OCI-LY1 (cell line): ENCODE measurements around the gene CROCC.

ENCODE experiments used
- H2AFZ ChIP-seq: fragments of 200-600 bp; sonication (generic), shearing (Covaris generic); 2 replicates; pipeline ENCODE4 v1.6.0; 2014; ENCODE audit warnings: antibody characterized with exemption, mild to moderate bottlenecking, low read length
- H3F3A ChIP-seq: fragments of 200-600 bp; sonication (generic), shearing (Covaris generic); 2 replicates; pipeline ENCODE4 v1.6.0; 2014; ENCODE audit warnings: mild to moderate bottlenecking, antibody characterized with exemption, low read length, moderate library complexity; ENCODE audit not compliant: insufficient read depth
- H3K27ac ChIP-seq: fragments of 200-600 bp; sonication (generic); 2 replicates; pipeline ENCODE4 v1.5.1; 2014; ENCODE audit warnings: low read length, mixed run types, mild to moderate bottlenecking, low read depth; ENCODE audit not compliant: poor library complexity, severe bottlenecking
- H3K27me3 ChIP-seq: fragments of 200-600 bp; sonication (generic); 2 replicates; pipeline ENCODE4 v1.6.0; 2014; ENCODE audit warnings: antibody characterized with exemption, mild to moderate bottlenecking, low read length, moderate library complexity; ENCODE audit not compliant: insufficient read depth
- H3K36me3 ChIP-seq: fragments of 200-600 bp; sonication (generic); 2 replicates; pipeline ENCODE4 v1.6.1; 2014; ENCODE audit warnings: mild to moderate bottlenecking, antibody characterized with exemption, low read length, moderate library complexity, mixed read lengths; ENCODE audit not compliant: insufficient read depth
- H3K4me1 ChIP-seq: fragments of 200-600 bp; sonication (generic); 2 replicates; pipeline ENCODE4 v1.5.1; 2014; ENCODE audit warnings: mild to moderate bottlenecking, low read length, moderate library complexity; ENCODE audit not compliant: insufficient read depth, severe bottlenecking
- H3K4me2 ChIP-seq: fragments of 200-600 bp; sonication (generic), shearing (Covaris generic); 2 replicates; pipeline ENCODE4 v1.6.1; 2014; ENCODE audit warnings: low read length
- H3K4me3 ChIP-seq: fragments of 200-600 bp; sonication (generic); 2 replicates; pipeline ENCODE4 v1.5.1; 2014; ENCODE audit warnings: low read length, low read depth, mild to moderate bottlenecking, mixed read lengths; ENCODE audit not compliant: poor library complexity, severe bottlenecking
- H3K79me2 ChIP-seq: fragments of 200-600 bp; shearing (Covaris generic); 2 replicates; pipeline ENCODE4 v1.6.1; 2016; ENCODE audit warnings: mixed run types, low read length, mixed read lengths; ENCODE audit not compliant: insufficient read depth
- H3K9ac ChIP-seq: fragments of 200-600 bp; sonication (generic), shearing (Covaris generic); 2 replicates; pipeline ENCODE4 v1.6.1; 2014; ENCODE audit warnings: mild to moderate bottlenecking, low read length, mixed read lengths
- H3K9me2 ChIP-seq: fragments of 200-600 bp; sonication (generic), shearing (Covaris generic); 2 replicates; pipeline ENCODE4 v1.6.1; 2014; ENCODE audit warnings: low read depth, mild to moderate bottlenecking, low read length, mixed read lengths
- H3K9me3 ChIP-seq: fragments of 200-600 bp; shearing (Covaris generic); 2 replicates; pipeline ENCODE4 v1.6.1; 2014; ENCODE audit warnings: low read length, mixed read lengths
- H4K20me1 ChIP-seq: fragments of 200-600 bp; sonication (generic), shearing (Covaris generic); 2 replicates; pipeline ENCODE4 v1.6.0; 2016; ENCODE audit warnings: mild to moderate bottlenecking, low read length; ENCODE audit not compliant: insufficient read depth
- CTCF ChIP-seq: fragments of 200-600 bp; sonication (generic), shearing (Covaris generic); IDR thresholded peaks from 2 replicates; pipeline ENCODE4 v1.5.1; 2017; ENCODE audit warnings: mild to moderate bottlenecking, antibody characterized with exemption, low read length, moderate library complexity, mixed read lengths
- EZH2 ChIP-seq: fragments of 200-600 bp; sonication (generic), shearing (Covaris generic); IDR thresholded peaks from 2 replicates; pipeline ENCODE4 v1.8.0; 2017; ENCODE audit warnings: borderline replicate concordance, mixed run types, mild to moderate bottlenecking, antibody characterized with exemption, low read length, moderate library complexity, mixed read lengths

The CROCC gene

GRCh38 chr1:16976966-16977365, 55.2 kb downstream of the CROCC start:
- H3K79me2 ChIP-seq = no peaks in the 10 kb centered on the region
- H3K4me3 ChIP-seq = no peak overlapping the region
- H4K20me1 ChIP-seq = no peaks in the 10 kb centered on the region
- H3K27ac ChIP-seq = no peak overlapping the region
- H3K36me3 ChIP-seq = no peaks in the 10 kb centered on the region
- peaks cover 4% of the 10 kb centered on the region; the same call in 1 of the 2 replicates for H3K27me3 ChIP-seq
- no peak overlapping the region for H3K4me2 ChIP-seq
- H2AFZ ChIP-seq = no peak overlapping the region
- no peaks in the 10 kb centered on the region for H3K4me1 ChIP-seq
- H3F3A ChIP-seq = no peaks in the 10 kb centered on the region
- TF ChIP-seq CTCF (no peak), EZH2 (no peak)
- H3K9me2 ChIP-seq = no peaks in the 10 kb centered on the region
- H3K9me3 ChIP-seq = no peaks in the 10 kb centered on the region
- no peak overlapping the region for H3K9ac ChIP-seq

GRCh38 chr1:16977377-16977776, 55.6 kb downstream of the CROCC start:
- H3K4me2 ChIP-seq = no peak overlapping the region
- H3K9me3 ChIP-seq = no peaks in the 10 kb centered on the region
- no peaks in the 10 kb centered on the region for H3K4me1 ChIP-seq
- no peaks in the 10 kb centered on the region for H3F3A ChIP-seq
- H3K9me2 ChIP-seq = no peaks in the 10 kb centered on the region
- H3K4me3 ChIP-seq = no peak overlapping the region
- H3K79me2 ChIP-seq = no peaks in the 10 kb centered on the region
- no peak overlapping the region for H3K27ac ChIP-seq
- H3K36me3 ChIP-seq = no peaks in the 10 kb centered on the region
- H4K20me1 ChIP-seq = no peaks in the 10 kb centered on the region
- H3K27me3 ChIP-seq = peaks cover 4% of the 10 kb centered on the region; the same call in 1 of the 2 replicates
- TF ChIP-seq CTCF (no peak), EZH2 (no peak)
- H3K9ac ChIP-seq = no peak overlapping the region
- no peak overlapping the region for H2AFZ ChIP-seq

- Histone ChIP-seq H3K9ac (no peak overlapping the region), H3K4me3 (no peak overlapping the region), H3K27ac (no peak overlapping the region), H3K27me3 (peaks cover 4% of the 10 kb centered on the region; the same call in 1 of the 2 replicates), H2AFZ (no peak overlapping the region), H3K36me3 (no peaks in the 10 kb centered on the region), H3K79me2 (no peaks in the 10 kb centered on the region), H3F3A (no peaks in the 10 kb centered on the region), H3K9me2 (no peaks in the 10 kb centered on the region), H3K9me3 (no peaks in the 10 kb centered on the region), H4K20me1 (no peaks in the 10 kb centered on the region), H3K4me2 (no peak overlapping the region), H3K4me1 (no peaks in the 10 kb centered on the region)
- no peak for TF ChIP-seq EZH2
- TF ChIP-seq CTCF = no peak
Observed at GRCh38 chr1:16978139-16978538, 56.4 kb downstream of the CROCC start.
